H9 (cell line): ENCODE results near the gene FBXO48. TPM values are rescaled to one million over a fixed set of nuclear protein-coding genes. Genes with fewer than 3 reads are reported as not detected.

Source experiments
- DNase-seq: peaks from one replicate; pipeline ENCODE4 v3.0.0-alpha.2; 2017
- H2AFZ ChIP-seq: one replicate; pipeline ENCODE4 v1.6.1; 2013; ENCODE audit warnings: mild to moderate bottlenecking, low read length, control low read depth, moderate library complexity
- H2AK5ac ChIP-seq: 2 replicates; pipeline ENCODE4 v1.6.1; 2013; ENCODE audit warnings: low read length, control low read depth, mixed read lengths; ENCODE audit not compliant: insufficient read length
- H2BK120ac ChIP-seq: one replicate; pipeline ENCODE4 v1.6.1; 2013; ENCODE audit warnings: low read depth, mild to moderate bottlenecking, low read length, control low read depth, inconsistent platforms; ENCODE audit not compliant: poor library complexity, severe bottlenecking
- H2BK12ac ChIP-seq: 2 replicates; pipeline ENCODE4 v1.6.1; 2013; ENCODE audit warnings: low read length, control low read depth, mixed read lengths, low read depth; ENCODE audit not compliant: insufficient read length
- H2BK15ac ChIP-seq: 2 replicates; pipeline ENCODE4 v1.6.1; 2013; ENCODE audit warnings: low read depth, low read length, control low read depth
- H2BK20ac ChIP-seq: one replicate; pipeline ENCODE4 v1.6.1; 2013; ENCODE audit warnings: low read depth, mild to moderate bottlenecking, low read length, control low read depth, inconsistent platforms; ENCODE audit not compliant: poor library complexity, severe bottlenecking
- H2BK5ac ChIP-seq: 2 replicates; pipeline ENCODE4 v1.6.1; 2013; ENCODE audit warnings: low read length, control low read depth, mixed read lengths; ENCODE audit not compliant: insufficient read length
- H3K14ac ChIP-seq: 2 replicates; pipeline ENCODE4 v1.6.1; 2013; ENCODE audit warnings: low read length, control low read depth; ENCODE audit not compliant: insufficient read depth
- H3K18ac ChIP-seq: 2 replicates; pipeline ENCODE4 v1.6.1; 2013; ENCODE audit warnings: low read depth, mild to moderate bottlenecking, mixed read lengths, low read length, control low read depth; ENCODE audit not compliant: insufficient read length
- H3K23ac ChIP-seq: 2 replicates; pipeline ENCODE4 v1.6.1; 2013; ENCODE audit warnings: low read length, control low read depth, mixed read lengths, low read depth; ENCODE audit not compliant: insufficient read length
- H3K23me2 ChIP-seq: 2 replicates; pipeline ENCODE4 v1.6.1; 2013; ENCODE audit warnings: low read depth, mild to moderate bottlenecking, mixed read lengths, low read length, control low read depth; ENCODE audit not compliant: insufficient read length, poor library complexity, severe bottlenecking
- H3K27ac ChIP-seq: 2 replicates; pipeline ENCODE4 v1.5.1; 2013; ENCODE audit warnings: low read length, control low read depth, mixed read lengths, low read depth; ENCODE audit not compliant: insufficient read length
- H3K27me3 ChIP-seq: 2 replicates; pipeline ENCODE4 v1.6.1; 2013; ENCODE audit warnings: low read length, control low read depth, inconsistent platforms; ENCODE audit not compliant: insufficient read depth
- H3K4ac ChIP-seq: 2 replicates; pipeline ENCODE4 v1.6.1; 2013; ENCODE audit warnings: low read depth, mild to moderate bottlenecking, control low read depth, inconsistent platforms, low read length, moderate library complexity
- H3K4me1 ChIP-seq: 2 replicates; pipeline ENCODE4 v1.6.1; 2013; ENCODE audit warnings: low read length, control low read depth, inconsistent platforms; ENCODE audit not compliant: insufficient read depth
- H3K4me2 ChIP-seq: 2 replicates; pipeline ENCODE4 v1.6.1; 2013; ENCODE audit warnings: low read length, control low read depth, mixed read lengths; ENCODE audit not compliant: insufficient read length, insufficient read depth
- H3K56ac ChIP-seq: 2 replicates; pipeline ENCODE4 v1.6.1; 2013; ENCODE audit warnings: low read depth, mild to moderate bottlenecking, mixed read lengths, low read length, control low read depth; ENCODE audit not compliant: insufficient read length
- H3K79me1 ChIP-seq: 2 replicates; pipeline ENCODE4 v1.6.1; 2013; ENCODE audit warnings: low read depth, mild to moderate bottlenecking, moderate library complexity, low read length, control low read depth, inconsistent platforms; ENCODE audit not compliant: insufficient read depth, poor library complexity, severe bottlenecking
- H3K79me2 ChIP-seq: 2 replicates; pipeline ENCODE4 v1.6.1; 2013; ENCODE audit warnings: low read length, control low read depth, inconsistent platforms; ENCODE audit not compliant: insufficient read depth
- H3K9ac ChIP-seq: 2 replicates; pipeline ENCODE4 v1.6.1; 2013; ENCODE audit warnings: low read length, control low read depth, mixed read lengths; ENCODE audit not compliant: insufficient read length; ENCODE audit errors: extremely low read depth
- H3K9me3 ChIP-seq: one replicate; pipeline ENCODE4 v1.6.1; 2013; ENCODE audit warnings: low read depth, low read length, inconsistent platforms; ENCODE audit not compliant: control insufficient read depth
- H3T11ph ChIP-seq: one replicate; pipeline ENCODE4 v1.6.1; 2013; ENCODE audit warnings: mild to moderate bottlenecking, low read length, control low read depth, inconsistent platforms
- H4K20me1 ChIP-seq: one replicate; pipeline ENCODE4 v1.6.1; 2013; ENCODE audit not compliant: control insufficient read depth, insufficient read length, insufficient read depth
- H4K5ac ChIP-seq: 2 replicates; pipeline ENCODE4 v1.6.1; 2013; ENCODE audit warnings: low read depth, mild to moderate bottlenecking, mixed read lengths, low read length, control low read depth; ENCODE audit not compliant: insufficient read length
- H4K8ac ChIP-seq: replicated peaks from 2 replicates; pipeline ENCODE4 v1.6.1; 2013; ENCODE audit warnings: low read length, control low read depth, mixed read lengths, low read depth; ENCODE audit not compliant: insufficient read length
- H4K91ac ChIP-seq: 2 replicates; pipeline ENCODE4 v1.6.1; 2013; ENCODE audit warnings: low read depth, mild to moderate bottlenecking, moderate library complexity, mixed read lengths, low read length, control low read depth; ENCODE audit not compliant: insufficient read length
- H3K27ac Mint-ChIP-seq, 3 experiments: 2 replicates in 2 of 3; 3 replicates in 1 of 3; pipeline ENCODE4 v1.8.0; 2020 to 2021; ENCODE audit warnings: mixed read lengths in 3 of 3, mild to moderate bottlenecking in 1 of 3, moderate library complexity in 1 of 3
- H3K27me3 Mint-ChIP-seq: 2 replicates; pipeline ENCODE4 v1.8.0; 2021; ENCODE audit warnings: low read depth, mild to moderate bottlenecking, moderate library complexity, mixed read lengths
- H3K36me3 Mint-ChIP-seq, 3 experiments: 2 replicates in 2 of 3; 3 replicates in 1 of 3; pipeline ENCODE4 v1.8.0; 2020 to 2021; ENCODE audit warnings: low read depth in 3 of 3, mixed read lengths in 3 of 3; ENCODE audit not compliant: insufficient read depth in 1 of 3
- H3K4me1 Mint-ChIP-seq, 2 experiments: 2 replicates each; pipeline ENCODE4 v1.8.0; 2020; ENCODE audit warnings: mixed read lengths in 2 of 2
- H3K4me3 Mint-ChIP-seq, 2 experiments: 2 replicates in 1 of 2; 3 replicates in 1 of 2; pipeline ENCODE4 v1.8.0; 2020 to 2021; ENCODE audit warnings: mild to moderate bottlenecking in 2 of 2, mixed read lengths in 2 of 2, moderate library complexity in 1 of 2
- H3K9me3 Mint-ChIP-seq, 2 experiments: 2 replicates in 1 of 2; 3 replicates in 1 of 2; pipeline ENCODE4 v1.8.0; 2020; ENCODE audit warnings: mild to moderate bottlenecking in 2 of 2, mixed read lengths in 2 of 2, moderate library complexity in 1 of 2
- WGBS: extraction: QIAGEN DNeasy Blood & Tissue Kit; methylation state at CpG from one replicate; pipeline ENCODE4 v1.1.7; 2013; ENCODE audit warnings: missing lambda C conversion rate, low lambda C conversion rate, mixed read lengths; ENCODE audit not compliant: insufficient read length; ENCODE audit errors: extremely low coverage; 5-methylcytosine and 5-hydroxymethylcytosine counted together
- total RNA-seq: library from RNA; stranded (reverse); gene quantifications from 2 replicates; pipeline ENCODE4 v1.2.1, GENCODE V29; 2021
- TF ChIP-seq, protein P1 (sequence below): fragments of 200-600 bp; sonication (generic); conservative IDR thresholded peaks from 3 replicates; pipeline ENCODE4 v1.8.0; 2021; ENCODE audit warnings: antibody characterized with exemption, mild to moderate bottlenecking

The FBXO48 gene
- total RNA-seq, 1 experiment from 2014 or later = 1.4 TPM

DNA sequence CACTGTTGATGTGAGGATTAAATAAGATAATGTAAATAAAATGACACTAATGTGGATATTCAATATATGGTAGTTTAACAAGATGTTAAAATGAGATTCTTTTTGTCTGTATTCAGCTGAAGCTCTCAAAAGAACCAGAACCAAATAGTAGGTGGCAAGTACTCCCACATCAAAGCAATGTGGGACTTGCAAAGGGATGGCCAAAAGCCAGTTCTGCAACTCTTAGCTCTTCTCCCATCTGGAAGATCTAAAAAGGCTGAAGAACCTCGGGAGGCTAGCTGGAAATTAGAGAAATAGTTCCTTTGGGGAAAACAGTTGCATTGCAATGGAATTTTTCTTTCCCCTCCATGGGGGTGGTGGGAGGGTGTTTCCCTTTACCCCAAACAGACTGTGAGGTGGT is 48.7 kb downstream of the FBXO48 start:
- Histone ChIP-seq H2AK5ac (no peak overlapping the region), H3K56ac (no peak overlapping the region), H3K9ac (no peak overlapping the region), H3K27me3 (no peaks in the 10 kb centered on the region), H2BK5ac (no peak overlapping the region), H3K23me2 (no peaks in the 10 kb centered on the region), H2BK12ac (no peak overlapping the region), H2BK120ac (no peak overlapping the region), H3K18ac (no peak overlapping the region), H3K23ac (no peak overlapping the region), H3K14ac (no peak overlapping the region), H4K20me1 (no peaks in the 10 kb centered on the region), H4K8ac (no peak overlapping the region), H3K9me3 (no peaks in the 10 kb centered on the region), H3K79me1 (no peaks in the 10 kb centered on the region), H3K4me1 (peaks cover 3% of the 10 kb centered on the region; the same call in 1 of the 2 replicates), H2BK20ac (no peak overlapping the region), H3K79me2 (no peaks in the 10 kb centered on the region), H2AFZ (no peak overlapping the region), H3K27ac (no peak overlapping the region), H3K4ac (no peak overlapping the region), H4K5ac (no peak overlapping the region), H3K4me2 (no peak overlapping the region), H4K91ac (no peak overlapping the region), H2BK15ac (no peak overlapping the region), H3T11ph (no peak overlapping the region)
- no peaks in the 10 kb centered on the region for H3K27me3 Mint-ChIP-seq
- H3K4me3 Mint-ChIP-seq = no peak overlapping the region
- no peak overlapping the region for H3K27ac Mint-ChIP-seq
- no CpG with 5 or more reads among the region's 1 CpG for WGBS
- no peaks in the 10 kb centered on the region; a peak in 1 of 7 replicates for H3K36me3 Mint-ChIP-seq
- H3K4me1 Mint-ChIP-seq = peaks cover 28 to 33% of the 10 kb centered on the region in 2 experiments
- no peak for DNase-seq
- TF ChIP-seq, protein P1, sequence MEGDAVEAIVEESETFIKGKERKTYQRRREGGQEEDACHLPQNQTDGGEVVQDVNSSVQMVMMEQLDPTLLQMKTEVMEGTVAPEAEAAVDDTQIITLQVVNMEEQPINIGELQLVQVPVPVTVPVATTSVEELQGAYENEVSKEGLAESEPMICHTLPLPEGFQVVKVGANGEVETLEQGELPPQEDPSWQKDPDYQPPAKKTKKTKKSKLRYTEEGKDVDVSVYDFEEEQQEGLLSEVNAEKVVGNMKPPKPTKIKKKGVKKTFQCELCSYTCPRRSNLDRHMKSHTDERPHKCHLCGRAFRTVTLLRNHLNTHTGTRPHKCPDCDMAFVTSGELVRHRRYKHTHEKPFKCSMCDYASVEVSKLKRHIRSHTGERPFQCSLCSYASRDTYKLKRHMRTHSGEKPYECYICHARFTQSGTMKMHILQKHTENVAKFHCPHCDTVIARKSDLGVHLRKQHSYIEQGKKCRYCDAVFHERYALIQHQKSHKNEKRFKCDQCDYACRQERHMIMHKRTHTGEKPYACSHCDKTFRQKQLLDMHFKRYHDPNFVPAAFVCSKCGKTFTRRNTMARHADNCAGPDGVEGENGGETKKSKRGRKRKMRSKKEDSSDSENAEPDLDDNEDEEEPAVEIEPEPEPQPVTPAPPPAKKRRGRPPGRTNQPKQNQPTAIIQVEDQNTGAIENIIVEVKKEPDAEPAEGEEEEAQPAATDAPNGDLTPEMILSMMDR = no peak
- no peaks in the 10 kb centered on the region for H3K9me3 Mint-ChIP-seq
